Prostate gland (tissue), 2 donors: ENCODE results near the gene SH3D19.

Source experiments
- CTCF ChIP-seq, 4 experiments: fragments of 200-600 bp in 2 of 4; fragments of 450-650 bp in 2 of 4; sonication (generic) in 2 of 4; IDR thresholded peaks; 1 replicate in 3 of 4; 2 replicates in 1 of 4; pipeline ENCODE4 v1.5.1; 2016 to 2019; ENCODE audit warnings: antibody characterized with exemption in 4 of 4, mild to moderate bottlenecking in 2 of 4, moderate library complexity in 2 of 4
- POLR2A ChIP-seq: fragments of 450-650 bp; IDR thresholded peaks from one replicate; pipeline ENCODE4 v1.6.1; 2016; ENCODE audit warnings: antibody characterized with exemption, mild to moderate bottlenecking
- POLR2AphosphoS5 ChIP-seq: sonication (generic); formaldehyde crosslinking; IDR thresholded peaks from one replicate; pipeline ENCODE4 v1.6.1; 2017; ENCODE audit warnings: antibody characterized with exemption

- no peak for TF ChIP-seq CTCF (IDR thresholded peaks at IDR 0.05)
- no peak for TF ChIP-seq POLR2AphosphoS5
- no peak for TF ChIP-seq POLR2A
These were observed 250.9 kb downstream of the SH3D19 start for GRCh38 chr4:151074416-151074916.
